NCI-H1048 (cell line): ENCODE data around the gene EOLA2.
"Not testable (repeated sequence)": the region's sequence is repeated elsewhere in the genome, so short reads cannot be mapped to it uniquely, and the experiment has no call there.

Source experiments
- DNase-seq: peaks from one replicate; lab custom pipeline; 2025; lab: John Stamatoyannopoulos, UW

The EOLA2 gene

GRCh38 chrX:149932970-149933369, 5.3 kb downstream of the EOLA2 start:
- DNase-seq = not testable (repeated sequence)

GRCh38 chrX:149932150-149932549, 6.1 kb downstream of the EOLA2 start:
- not testable (repeated sequence) for DNase-seq

- DNase-seq = not testable (repeated sequence)
Measured at GRCh38 chrX:149931355-149931754, 6.9 kb downstream of the EOLA2 start.

GRCh38 chrX:149929400-149929799, 8.9 kb downstream of the EOLA2 start, which contains the start of gene HSFX4:
TSS of gene HSFX4 (plus strand) at chrX:149929573. CDS start at chrX:149929645, 72 bp downstream.
- DNase-seq = not testable (repeated sequence)

GRCh38 chrX:149928635-149929034, 9.7 kb downstream of the EOLA2 start:
- not testable (repeated sequence) for DNase-seq

GRCh38 chrX:149927964-149928258, 10.4 kb downstream of the EOLA2 start:
- DNase-seq = not testable (repeated sequence)

- not testable (repeated sequence) for DNase-seq
Measured at GRCh38 chrX:149927245-149927963, 10.9 kb downstream of the EOLA2 start.

GRCh38 chrX:149924434-149924833, 13.9 kb downstream of the EOLA2 start:
- not testable (repeated sequence) for DNase-seq

- DNase-seq = not testable (repeated sequence)
Measured at GRCh38 chrX:149923836-149924235, 14.5 kb downstream of the EOLA2 start.

GRCh38 chrX:149916745-149917392, 21.4 kb downstream of the EOLA2 start:
- DNase-seq = no peak

- DNase-seq = no peak
Measured at GRCh38 chrX:149910178-149910695, 28.1 kb downstream of the EOLA2 start.

GRCh38 chrX:149909324-149910177, 28.7 kb downstream of the EOLA2 start:
- DNase-seq = no peak

- DNase-seq = no peak
Measured at GRCh38 chrX:149908727-149909126, 29.6 kb downstream of the EOLA2 start.

GRCh38 chrX:149908308-149908707, 30.0 kb downstream of the EOLA2 start:
- no peak for DNase-seq

- no peak for DNase-seq
Measured at GRCh38 chrX:149903889-149904748, 34.2 kb downstream of the EOLA2 start.

- no peak for DNase-seq
Measured at GRCh38 chrX:149898554-149898953, 39.7 kb downstream of the EOLA2 start.

GRCh38 chrX:149890828-149891227, 47.5 kb downstream of the EOLA2 start:
- DNase-seq = not testable (repeated sequence)
